ENCODE results near the gene PHKG2. TPM values are rescaled to one million over a fixed set of nuclear protein-coding genes. Genes with fewer than 3 reads are reported as not detected.

Gene PHKG2
- polyA plus RNA-seq, 1 donor (not counting 4 experiments of a cell fraction or from before 2014, with no cell fraction given): 31.8 TPM

DNA sequence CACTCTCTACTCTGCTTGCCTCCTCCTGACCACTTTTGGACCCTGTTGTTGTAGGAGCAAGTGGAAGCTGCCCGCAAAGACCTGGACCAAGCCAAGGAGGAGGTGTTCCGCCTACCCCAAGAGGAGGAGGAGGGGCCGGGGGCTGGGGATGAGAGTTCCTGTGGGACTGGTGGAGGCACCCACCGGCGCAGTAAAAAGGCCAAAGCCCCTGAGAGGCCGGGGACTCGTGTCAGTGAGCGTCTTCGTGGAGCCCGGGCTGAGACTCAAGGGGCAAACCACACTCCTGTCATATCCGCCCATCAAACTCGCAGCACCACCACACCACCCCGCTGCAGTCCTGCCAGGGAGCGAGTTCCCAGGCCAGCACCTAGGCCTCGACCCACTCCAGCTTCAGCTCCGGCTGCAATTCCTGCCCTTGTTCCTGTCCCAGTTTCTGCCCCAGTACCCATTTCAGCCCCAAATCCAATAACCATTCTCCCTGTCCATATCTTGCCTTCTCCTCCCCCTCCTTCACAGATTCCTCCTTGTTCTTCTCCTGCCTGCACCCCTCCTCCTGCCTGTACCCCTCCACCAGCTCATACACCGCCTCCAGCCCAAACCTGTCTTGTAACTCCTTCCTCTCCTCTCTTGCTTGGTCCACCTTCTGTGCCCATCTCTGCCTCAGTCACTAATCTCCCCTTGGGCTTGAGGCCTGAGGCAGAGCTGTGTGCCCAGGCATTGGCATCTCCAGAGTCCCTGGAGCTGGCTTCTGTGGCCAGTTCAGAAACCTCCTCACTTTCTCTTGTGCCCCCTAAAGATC is 11.0 kb upstream of the PHKG2 start:
- no peak overlapping the region for H3K4me3 ChIP-seq (ENCODE audit: control insufficient read depth in 2 of 3, extremely low read depth in 1 of 3, insufficient read depth in 2 of 3, low read depth in 1 of 3, low read length in 3 of 3)
- H3K27me3 ChIP-seq (ENCODE audit: control insufficient read depth, extremely low read depth, insufficient read depth, low read length): no peaks in the 10 kb centered on the region
- H3K27ac ChIP-seq (ENCODE audit: control insufficient read depth, insufficient read depth, low read length): no peak overlapping the region
- no peak overlapping the region for H3K4me2 ChIP-seq (ENCODE audit: control insufficient read depth, extremely low read depth, insufficient read depth, low read depth, low read length)
- no peaks in the 10 kb centered on the region for H3K9me1 ChIP-seq (ENCODE audit: control insufficient read depth, extremely low read depth, insufficient read depth, low read length)
- FAIRE-seq (no peak), DNase-seq (ENCODE audit: low read depth, low spot score) (no peak)
- no peak overlapping the region for H3K9ac ChIP-seq (ENCODE audit: control insufficient read depth, extremely low read depth, insufficient read depth, low read length)
- peaks cover 22% of the 10 kb centered on the region for H3K4me1 ChIP-seq (ENCODE audit: control insufficient read depth, extremely low read depth, insufficient read depth, low read length)
- no peaks in the 10 kb centered on the region for H4K20me1 ChIP-seq (ENCODE audit: control insufficient read depth, extremely low read depth, insufficient read depth, low read length)
- H3K79me2 ChIP-seq (ENCODE audit: control insufficient read depth, insufficient read depth, low read length): peaks cover 4% of the 10 kb centered on the region
- dilution Hi-C loops (cut with MboI; ENCODE audit: extremely low pct_ligation_motif_present, low sequenced_read_pairs): no loop called here
- no peaks in the 10 kb centered on the region for H3K9me3 ChIP-seq (ENCODE audit: control insufficient read depth, low read depth, low read length)
- no peak overlapping the region for H2AFZ ChIP-seq (ENCODE audit: control insufficient read depth, low read length)
- TF ChIP-seq EZH2 (IDR thresholded peaks at IDR 0.05; ENCODE audit: low read length): no peak
- TF ChIP-seq, protein P1, sequence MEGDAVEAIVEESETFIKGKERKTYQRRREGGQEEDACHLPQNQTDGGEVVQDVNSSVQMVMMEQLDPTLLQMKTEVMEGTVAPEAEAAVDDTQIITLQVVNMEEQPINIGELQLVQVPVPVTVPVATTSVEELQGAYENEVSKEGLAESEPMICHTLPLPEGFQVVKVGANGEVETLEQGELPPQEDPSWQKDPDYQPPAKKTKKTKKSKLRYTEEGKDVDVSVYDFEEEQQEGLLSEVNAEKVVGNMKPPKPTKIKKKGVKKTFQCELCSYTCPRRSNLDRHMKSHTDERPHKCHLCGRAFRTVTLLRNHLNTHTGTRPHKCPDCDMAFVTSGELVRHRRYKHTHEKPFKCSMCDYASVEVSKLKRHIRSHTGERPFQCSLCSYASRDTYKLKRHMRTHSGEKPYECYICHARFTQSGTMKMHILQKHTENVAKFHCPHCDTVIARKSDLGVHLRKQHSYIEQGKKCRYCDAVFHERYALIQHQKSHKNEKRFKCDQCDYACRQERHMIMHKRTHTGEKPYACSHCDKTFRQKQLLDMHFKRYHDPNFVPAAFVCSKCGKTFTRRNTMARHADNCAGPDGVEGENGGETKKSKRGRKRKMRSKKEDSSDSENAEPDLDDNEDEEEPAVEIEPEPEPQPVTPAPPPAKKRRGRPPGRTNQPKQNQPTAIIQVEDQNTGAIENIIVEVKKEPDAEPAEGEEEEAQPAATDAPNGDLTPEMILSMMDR (optimal IDR thresholded peaks at IDR 0.05 in 1 of 3, IDR thresholded peaks at IDR 0.05 in 1 of 3, conservative IDR thresholded peaks at IDR 0.05 in 1 of 3; ENCODE audit: extremely low read depth in 1 of 3, insufficient read depth in 2 of 3, low read length in 3 of 3): no peak
- H3K36me3 ChIP-seq (ENCODE audit: control insufficient read depth in 2 of 2, extremely low read depth in 1 of 2, insufficient read depth in 2 of 2, low read length in 2 of 2): peaks cover 32 to 41% of the 10 kb centered on the region in 2 experiments

DNA sequence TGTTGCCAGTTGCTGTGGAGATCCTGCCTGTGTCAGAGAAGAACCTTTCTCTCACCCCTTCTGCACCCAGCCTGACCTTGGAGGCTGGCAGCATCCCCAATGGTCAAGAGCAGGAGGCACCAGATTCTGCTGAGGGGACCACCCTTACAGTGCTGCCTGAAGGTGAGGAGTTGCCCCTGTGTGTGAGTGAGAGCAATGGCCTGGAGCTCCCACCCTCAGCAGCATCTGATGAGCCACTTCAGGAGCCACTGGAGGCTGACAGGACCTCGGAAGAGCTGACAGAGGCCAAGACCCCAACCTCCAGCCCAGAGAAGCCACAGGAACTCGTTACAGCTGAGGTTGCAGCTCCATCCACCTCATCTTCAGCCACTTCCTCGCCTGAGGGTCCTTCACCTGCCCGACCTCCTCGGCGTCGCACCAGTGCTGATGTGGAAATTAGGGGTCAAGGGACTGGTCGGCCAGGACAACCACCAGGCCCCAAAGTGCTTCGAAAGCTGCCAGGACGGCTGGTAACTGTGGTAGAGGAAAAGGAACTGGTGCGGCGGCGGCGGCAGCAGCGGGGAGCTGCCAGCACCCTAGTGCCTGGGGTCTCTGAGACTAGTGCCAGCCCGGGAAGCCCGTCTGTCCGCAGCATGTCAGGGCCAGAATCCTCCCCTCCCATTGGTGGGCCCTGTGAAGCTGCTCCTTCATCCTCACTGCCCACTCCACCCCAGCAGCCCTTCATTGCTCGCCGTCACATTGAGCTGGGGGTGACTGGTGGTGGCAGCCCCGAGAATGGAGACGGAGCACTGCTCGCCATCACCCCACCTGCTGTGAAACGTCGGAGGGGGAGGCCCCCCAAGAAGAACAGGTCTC is 10.2 kb upstream of the PHKG2 start:
- Histone ChIP-seq H3K36me3 (ENCODE audit: control insufficient read depth in 2 of 2, extremely low read depth in 1 of 2, insufficient read depth in 2 of 2, low read length in 2 of 2) (peaks cover 31 to 37% of the 10 kb centered on the region in 2 experiments), H3K9ac (ENCODE audit: control insufficient read depth, extremely low read depth, insufficient read depth, low read length) (no peak overlapping the region), H3K4me2 (ENCODE audit: control insufficient read depth, extremely low read depth, insufficient read depth, low read depth, low read length) (no peak overlapping the region), H3K27ac (ENCODE audit: control insufficient read depth, insufficient read depth, low read length) (no peak overlapping the region), H3K4me1 (ENCODE audit: control insufficient read depth, extremely low read depth, insufficient read depth, low read length) (peaks cover 25% of the 10 kb centered on the region), H2AFZ (ENCODE audit: control insufficient read depth, low read length) (no peak overlapping the region), H3K9me3 (ENCODE audit: control insufficient read depth, low read depth, low read length) (no peaks in the 10 kb centered on the region), H3K4me3 (ENCODE audit: control insufficient read depth in 2 of 3, extremely low read depth in 1 of 3, insufficient read depth in 2 of 3, low read depth in 1 of 3, low read length in 3 of 3) (no peak overlapping the region), H3K79me2 (ENCODE audit: control insufficient read depth, insufficient read depth, low read length) (peaks cover 12% of the 10 kb centered on the region), H3K9me1 (ENCODE audit: control insufficient read depth, extremely low read depth, insufficient read depth, low read length) (no peaks in the 10 kb centered on the region), H3K27me3 (ENCODE audit: control insufficient read depth, extremely low read depth, insufficient read depth, low read length) (no peaks in the 10 kb centered on the region), H4K20me1 (ENCODE audit: control insufficient read depth, extremely low read depth, insufficient read depth, low read length) (no peaks in the 10 kb centered on the region)
- FAIRE-seq (no peak), DNase-seq (ENCODE audit: low read depth, low spot score) (no peak)
- dilution Hi-C loops (cut with MboI; ENCODE audit: extremely low pct_ligation_motif_present, low sequenced_read_pairs): no loop called here
- no peak for TF ChIP-seq EZH2 (IDR thresholded peaks at IDR 0.05; ENCODE audit: low read length)
- TF ChIP-seq, protein P1 (optimal IDR thresholded peaks at IDR 0.05 in 1 of 3, IDR thresholded peaks at IDR 0.05 in 1 of 3, conservative IDR thresholded peaks at IDR 0.05 in 1 of 3; ENCODE audit: extremely low read depth in 1 of 3, insufficient read depth in 2 of 3, low read length in 3 of 3): no peak

All from keratinocyte (primary cell).